Lung (tissue), 12 donors: ENCODE results near the gene ARID1A. TPM values are rescaled to one million over a fixed set of nuclear protein-coding genes. Genes with fewer than 3 reads are reported as not detected.

ENCODE experiments used
- ATAC-seq: fragments of 200-7000 bp; cut with Tn5 transposase; one replicate; pipeline ENCODE4 v1.9.1; 2020; ENCODE audit warnings: moderate number of reproducible peaks; ENCODE audit not compliant: insufficient read depth, low FRiP score
- DNase-seq, 3 donors: peaks; one replicate each; pipeline ENCODE4 v3.0.0-alpha.2; 2013 to 2017
- H3K27ac ChIP-seq, 2 donors: one replicate each; pipeline ENCODE4 v1.5.1; 2013; ENCODE audit warnings: mild to moderate bottlenecking in 2 of 2, moderate library complexity in 2 of 2, control low read depth in 1 of 2, inconsistent platforms in 1 of 2, low read depth in 1 of 2, low read length in 1 of 2
- H3K27me3 ChIP-seq, 3 donors: one replicate each; pipeline ENCODE4 v1.5.1; 2013; ENCODE audit warnings: low read length in 2 of 3; ENCODE audit not compliant: control insufficient read depth in 3 of 3, insufficient read depth in 3 of 3
- H3K36me3 ChIP-seq, 4 donors: one replicate each; pipeline ENCODE4 v1.5.1; 2013; ENCODE audit warnings: low read length in 4 of 4, mild to moderate bottlenecking in 1 of 4, moderate library complexity in 1 of 4; ENCODE audit not compliant: control insufficient read depth in 4 of 4, insufficient read depth in 4 of 4
- H3K4me1 ChIP-seq, 5 donors: one replicate each; pipeline ENCODE4 v1.5.1; 2013; ENCODE audit warnings: low read length in 5 of 5, mild to moderate bottlenecking in 2 of 5, moderate library complexity in 1 of 5; ENCODE audit not compliant: control insufficient read depth in 5 of 5, insufficient read depth in 5 of 5
- H3K4me3 ChIP-seq: one replicate; pipeline ENCODE4 v1.5.1; 2013; ENCODE audit warnings: mild to moderate bottlenecking, control low read depth, moderate library complexity
- H3K9ac ChIP-seq, 2 donors: one replicate each; pipeline ENCODE4 v1.5.1; 2013; ENCODE audit warnings: low read length in 2 of 2, control low read depth in 1 of 2; ENCODE audit not compliant: insufficient read depth in 1 of 2
- H3K9me3 ChIP-seq, 4 donors: one replicate each; pipeline ENCODE4 v1.5.1; 2013; ENCODE audit warnings: low read length in 3 of 4, mild to moderate bottlenecking in 1 of 4, moderate library complexity in 1 of 4; ENCODE audit not compliant: control insufficient read depth in 4 of 4, insufficient read depth in 3 of 4
- WGBS, 2 donors: extraction: QIAGEN DNeasy Blood & Tissue Kit; methylation state at CpG; one replicate each; pipeline ENCODE4 v1.1.7; 2013; 5-methylcytosine and 5-hydroxymethylcytosine counted together
- polyA plus RNA-seq, 2 donors: library from polyadenylated mRNA; stranded (reverse); fragments of 200-250 nt; gene quantifications; one replicate each; pipeline ENCODE4 v1.2.1, GENCODE V29; 2013
- total RNA-seq, 2 donors: library from RNA; depleted of rRNA in 1 of 2; stranded (reverse); fragments of >200 nt in 1 of 2; gene quantifications; one replicate each; pipeline ENCODE4 v1.2.1, GENCODE V29; 2014 to 2021
- TF ChIP-seq, protein P1 (sequence below): IDR thresholded peaks from 2 replicates; pipeline ENCODE4 v1.5.1; 2012; ENCODE audit warnings: mild to moderate bottlenecking; ENCODE audit errors: control extremely low read depth, extremely low read depth
- donor health status: control.
- donor health status: control.
- donor health status: Bipolar disorder and iron deficiency.
- donor health status: healthy.
- donor health status: DM: yes; HTN: yes; CAD: no.

ARID1A gene
- total and polyA plus RNA-seq, 4 donors: 16.1 to 119 (median 50.1) TPM

- Histone ChIP-seq H3K36me3 (peaks cover 0 to 27% (median 12%) of the 10 kb centered on the region in 4 donors), H3K27ac (no peak overlapping the region), H3K9me3 (no peaks in the 10 kb centered on the region), H3K9ac (no peak overlapping the region), H3K27me3 (no peaks in the 10 kb centered on the region), H3K4me1 (peaks cover 0 to 67% (median 0%) of the 10 kb centered on the region in 5 donors), H3K4me3 (no peak overlapping the region)
- no peak for ATAC-seq
- WGBS, 2 donors: 77 to 92% methylated on average over 5 of the region's 5 CpGs
- TF ChIP-seq, protein P1, sequence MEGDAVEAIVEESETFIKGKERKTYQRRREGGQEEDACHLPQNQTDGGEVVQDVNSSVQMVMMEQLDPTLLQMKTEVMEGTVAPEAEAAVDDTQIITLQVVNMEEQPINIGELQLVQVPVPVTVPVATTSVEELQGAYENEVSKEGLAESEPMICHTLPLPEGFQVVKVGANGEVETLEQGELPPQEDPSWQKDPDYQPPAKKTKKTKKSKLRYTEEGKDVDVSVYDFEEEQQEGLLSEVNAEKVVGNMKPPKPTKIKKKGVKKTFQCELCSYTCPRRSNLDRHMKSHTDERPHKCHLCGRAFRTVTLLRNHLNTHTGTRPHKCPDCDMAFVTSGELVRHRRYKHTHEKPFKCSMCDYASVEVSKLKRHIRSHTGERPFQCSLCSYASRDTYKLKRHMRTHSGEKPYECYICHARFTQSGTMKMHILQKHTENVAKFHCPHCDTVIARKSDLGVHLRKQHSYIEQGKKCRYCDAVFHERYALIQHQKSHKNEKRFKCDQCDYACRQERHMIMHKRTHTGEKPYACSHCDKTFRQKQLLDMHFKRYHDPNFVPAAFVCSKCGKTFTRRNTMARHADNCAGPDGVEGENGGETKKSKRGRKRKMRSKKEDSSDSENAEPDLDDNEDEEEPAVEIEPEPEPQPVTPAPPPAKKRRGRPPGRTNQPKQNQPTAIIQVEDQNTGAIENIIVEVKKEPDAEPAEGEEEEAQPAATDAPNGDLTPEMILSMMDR: no peak
- no peak for DNase-seq
Measured at GRCh38 chr1:26749458-26749857, 53.6 kb downstream of the ARID1A start.

DNA sequence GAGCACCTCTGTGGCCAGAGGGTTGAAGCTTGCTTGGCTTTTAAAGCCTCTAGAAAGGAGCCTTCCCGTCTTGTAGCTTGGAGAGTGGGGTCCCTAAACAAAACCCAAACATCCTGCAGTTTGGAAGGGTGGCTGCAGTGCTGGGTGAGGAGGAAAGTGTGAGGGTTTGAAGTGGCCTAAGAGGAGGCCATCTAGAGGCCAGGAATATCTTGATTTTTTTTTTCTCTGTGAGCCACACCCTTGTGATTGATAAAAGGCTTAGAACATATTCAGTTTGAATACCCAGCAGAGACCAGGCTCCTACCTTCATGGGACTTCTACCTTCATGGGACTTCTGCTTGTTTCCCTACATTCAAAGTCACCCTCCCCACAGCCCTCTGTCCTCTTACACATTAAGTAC is 54.6 kb downstream of the ARID1A start:
- no peak overlapping the region for H3K9ac ChIP-seq
- H3K9me3 ChIP-seq: no peaks in the 10 kb centered on the region
- no peak overlapping the region for H3K27ac ChIP-seq
- DNase-seq (no peak), ATAC-seq (no peak)
- TF ChIP-seq, protein P1: no peak
- no peak overlapping the region for H3K4me3 ChIP-seq
- no peaks in the 10 kb centered on the region for H3K27me3 ChIP-seq
- H3K36me3 ChIP-seq: peaks cover 0 to 19% (median 11%) of the 10 kb centered on the region in 4 donors
- WGBS, 2 donors: 68 to 93% methylated on average over 1 of the region's 1 CpG
- peaks cover 0 to 58% (median 0%) of the 10 kb centered on the region in 5 donors for H3K4me1 ChIP-seq

- TF ChIP-seq, protein P1: no peak
Measured at GRCh38 chr1:26752519-26752918, 56.7 kb downstream of the ARID1A start.

More at GRCh38 chr1:26752519-26752918, 56.7 kb downstream of the ARID1A start:
- no peak overlapping the region for H3K9ac ChIP-seq
- no peak overlapping the region for H3K4me3 ChIP-seq
- peaks cover 0 to 19% (median 8%) of the 10 kb centered on the region in 4 donors for H3K36me3 ChIP-seq
- 81 to 87% methylated on average over 4 of the region's 4 CpGs for WGBS, 2 donors
- no peaks in the 10 kb centered on the region for H3K27me3 ChIP-seq
- no peak for DNase-seq
- peak overlapping the region in 1 of 2 donors; percentile 92 for H3K27ac ChIP-seq
- no peaks in the 10 kb centered on the region for H3K9me3 ChIP-seq
- peaks cover 0 to 47% (median 0%) of the 10 kb centered on the region in 5 donors for H3K4me1 ChIP-seq
- no peak for ATAC-seq
